SH-SY5Y (cell line): Measurements from ENCODE around the gene MSL1.

Source experiments
- GATA2 ChIP-seq: IDR thresholded peaks from 2 replicates; pipeline ENCODE4 v1.6.1; 2011; ENCODE audit warnings: mild to moderate bottlenecking, low read depth, low read length
- GATA3 ChIP-seq: IDR thresholded peaks from 2 replicates; pipeline ENCODE4 v1.6.1; 2011; ENCODE audit warnings: low read depth, mild to moderate bottlenecking, low read length, moderate library complexity

- TF ChIP-seq GATA2 (no peak), GATA3 (no peak)
These were observed 14.8 kb upstream of the MSL1 start for GRCh38 chr17:40106760-40107521.
